Endothelial cell of umbilical vein (primary cell): ENCODE measurements around the gene CHD9NB.

ENCODE experiments used
- CTCF ChIP-seq, 2 donors: IDR thresholded peaks; 1 replicate in 1 of 2; 2 replicates in 1 of 2; pipeline ENCODE4 v1.5.1; 2011; ENCODE audit warnings: low read length in 2 of 2, mild to moderate bottlenecking in 2 of 2, moderate library complexity in 2 of 2, control low read depth in 1 of 2, inconsistent platforms in 1 of 2, low read depth in 1 of 2; ENCODE audit not compliant: insufficient read depth in 1 of 2; ENCODE audit errors: extremely low read depth in 1 of 2
- EZH2 ChIP-seq: IDR thresholded peaks from 2 replicates; pipeline ENCODE4 v1.6.1; 2012; ENCODE audit warnings: borderline replicate concordance, low read depth, mild to moderate bottlenecking, moderate library complexity, low read length, inconsistent platforms; ENCODE audit not compliant: severe bottlenecking
- MAX ChIP-seq: IDR thresholded peaks from 2 replicates; pipeline ENCODE4 v1.6.1; 2011; ENCODE audit not compliant: insufficient read depth, insufficient read length
- MYC ChIP-seq: IDR thresholded peaks from one replicate; pipeline ENCODE4 v1.6.1; 2011; ENCODE audit warnings: mild to moderate bottlenecking, low read depth, low read length
- POLR2A ChIP-seq: IDR thresholded peaks from 2 replicates; pipeline ENCODE4 v1.6.1; 2012; ENCODE audit warnings: low read depth, mild to moderate bottlenecking, control low read depth, low read length
- POLR2AphosphoS5 ChIP-seq: IDR thresholded peaks from 2 replicates; pipeline ENCODE4 v1.6.1; 2012; ENCODE audit warnings: low read depth, mild to moderate bottlenecking, control low read depth, low read length, moderate library complexity; ENCODE audit not compliant: insufficient read depth

- no peak for TF ChIP-seq CTCF (IDR thresholded peaks at IDR 0.05; ENCODE audit: extremely low read depth in 1 of 2, insufficient read depth in 1 of 2, low read depth in 1 of 2, low read length in 2 of 2)
- no peak for TF ChIP-seq POLR2AphosphoS5
- no peak for TF ChIP-seq POLR2A
- no peak for TF ChIP-seq EZH2
- TF ChIP-seq MAX, result no peak
- no peak for TF ChIP-seq MYC
Observed at GRCh38 chr16:53097190-53097589, 44.5 kb upstream of the CHD9NB start.
